Lung (tissue), 12 donors: ENCODE results near the gene CCDC57. TPM values are rescaled to one million over a fixed set of nuclear protein-coding genes. Genes with fewer than 3 reads are reported as not detected.

Source experiments
- ATAC-seq: fragments of 200-7000 bp; cut with Tn5 transposase; one replicate; pipeline ENCODE4 v1.9.1; 2020; ENCODE audit warnings: moderate number of reproducible peaks; ENCODE audit not compliant: insufficient read depth, low FRiP score
- DNase-seq, 3 donors: peaks; one replicate each; pipeline ENCODE4 v3.0.0-alpha.2; 2013 to 2017
- H3K27ac ChIP-seq, 2 donors: one replicate each; pipeline ENCODE4 v1.5.1; 2013; ENCODE audit warnings: mild to moderate bottlenecking in 2 of 2, moderate library complexity in 2 of 2, control low read depth in 1 of 2, inconsistent platforms in 1 of 2, low read depth in 1 of 2, low read length in 1 of 2
- H3K27me3 ChIP-seq, 3 donors: one replicate each; pipeline ENCODE4 v1.5.1; 2013; ENCODE audit warnings: low read length in 2 of 3; ENCODE audit not compliant: control insufficient read depth in 3 of 3, insufficient read depth in 3 of 3
- H3K36me3 ChIP-seq, 4 donors: one replicate each; pipeline ENCODE4 v1.5.1; 2013; ENCODE audit warnings: low read length in 4 of 4, mild to moderate bottlenecking in 1 of 4, moderate library complexity in 1 of 4; ENCODE audit not compliant: control insufficient read depth in 4 of 4, insufficient read depth in 4 of 4
- H3K4me1 ChIP-seq, 5 donors: one replicate each; pipeline ENCODE4 v1.5.1; 2013; ENCODE audit warnings: low read length in 5 of 5, mild to moderate bottlenecking in 2 of 5, moderate library complexity in 1 of 5; ENCODE audit not compliant: control insufficient read depth in 5 of 5, insufficient read depth in 5 of 5
- H3K4me3 ChIP-seq: one replicate; pipeline ENCODE4 v1.5.1; 2013; ENCODE audit warnings: mild to moderate bottlenecking, control low read depth, moderate library complexity
- H3K9ac ChIP-seq, 2 donors: one replicate each; pipeline ENCODE4 v1.5.1; 2013; ENCODE audit warnings: low read length in 2 of 2, control low read depth in 1 of 2; ENCODE audit not compliant: insufficient read depth in 1 of 2
- H3K9me3 ChIP-seq, 4 donors: one replicate each; pipeline ENCODE4 v1.5.1; 2013; ENCODE audit warnings: low read length in 3 of 4, mild to moderate bottlenecking in 1 of 4, moderate library complexity in 1 of 4; ENCODE audit not compliant: control insufficient read depth in 4 of 4, insufficient read depth in 3 of 4
- WGBS, 2 donors: extraction: QIAGEN DNeasy Blood & Tissue Kit; methylation state at CpG; one replicate each; pipeline ENCODE4 v1.1.7; 2013; 5-methylcytosine and 5-hydroxymethylcytosine counted together
- polyA plus RNA-seq, 2 donors: library from polyadenylated mRNA; stranded (reverse); fragments of 200-250 nt; gene quantifications; one replicate each; pipeline ENCODE4 v1.2.1, GENCODE V29; 2013
- total RNA-seq, 2 donors: library from RNA; depleted of rRNA in 1 of 2; stranded (reverse); fragments of >200 nt in 1 of 2; gene quantifications; one replicate each; pipeline ENCODE4 v1.2.1, GENCODE V29; 2014 to 2021
- TF ChIP-seq, protein P1 (sequence below): IDR thresholded peaks from 2 replicates; pipeline ENCODE4 v1.5.1; 2012; ENCODE audit warnings: mild to moderate bottlenecking; ENCODE audit errors: control extremely low read depth, extremely low read depth
- donor health status: control.
- donor health status: control.
- donor health status: Bipolar disorder and iron deficiency.
- donor health status: healthy.
- donor health status: DM: yes; HTN: yes; CAD: no.

Gene CCDC57
- total and polyA plus RNA-seq, 4 donors = 33.2 to 128 (median 74.9) TPM

DNA sequence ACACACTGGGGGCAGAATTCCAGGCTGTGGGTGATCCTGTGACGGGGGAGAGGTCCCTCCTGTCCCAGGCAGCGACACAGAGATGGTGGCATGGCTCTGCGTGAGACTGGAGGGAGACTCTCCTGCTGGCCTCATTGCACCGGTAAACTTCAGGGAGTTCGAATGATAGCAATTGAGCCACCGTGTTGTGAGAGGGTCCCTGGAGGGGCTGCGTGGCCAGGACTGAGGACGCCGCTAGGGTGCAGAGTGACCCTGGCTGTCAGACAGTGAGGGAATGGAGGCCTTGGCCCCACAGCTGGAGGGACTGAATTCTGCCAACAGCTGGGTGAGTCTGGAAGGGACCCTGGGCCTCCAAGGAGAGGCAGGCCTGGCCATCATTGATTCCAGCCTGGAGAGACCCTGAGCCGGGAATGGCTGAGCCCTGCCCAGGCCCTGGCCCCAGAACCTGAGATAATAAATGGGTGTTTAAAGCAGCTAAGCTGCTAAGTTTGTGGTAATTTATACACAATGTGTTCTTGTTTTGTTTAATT lies 32.6 kb downstream of the CCDC57 start:
- Histone ChIP-seq H3K9ac (no peak overlapping the region), H3K4me1 (no peaks in the 10 kb centered on the region), H3K9me3 (no peaks in the 10 kb centered on the region), H3K27ac (no peak overlapping the region), H3K27me3 (no peaks in the 10 kb centered on the region), H3K4me3 (no peak overlapping the region), H3K36me3 (peaks cover 8 to 34% (median 17%) of the 10 kb centered on the region in 4 donors)
- TF ChIP-seq, protein P1, sequence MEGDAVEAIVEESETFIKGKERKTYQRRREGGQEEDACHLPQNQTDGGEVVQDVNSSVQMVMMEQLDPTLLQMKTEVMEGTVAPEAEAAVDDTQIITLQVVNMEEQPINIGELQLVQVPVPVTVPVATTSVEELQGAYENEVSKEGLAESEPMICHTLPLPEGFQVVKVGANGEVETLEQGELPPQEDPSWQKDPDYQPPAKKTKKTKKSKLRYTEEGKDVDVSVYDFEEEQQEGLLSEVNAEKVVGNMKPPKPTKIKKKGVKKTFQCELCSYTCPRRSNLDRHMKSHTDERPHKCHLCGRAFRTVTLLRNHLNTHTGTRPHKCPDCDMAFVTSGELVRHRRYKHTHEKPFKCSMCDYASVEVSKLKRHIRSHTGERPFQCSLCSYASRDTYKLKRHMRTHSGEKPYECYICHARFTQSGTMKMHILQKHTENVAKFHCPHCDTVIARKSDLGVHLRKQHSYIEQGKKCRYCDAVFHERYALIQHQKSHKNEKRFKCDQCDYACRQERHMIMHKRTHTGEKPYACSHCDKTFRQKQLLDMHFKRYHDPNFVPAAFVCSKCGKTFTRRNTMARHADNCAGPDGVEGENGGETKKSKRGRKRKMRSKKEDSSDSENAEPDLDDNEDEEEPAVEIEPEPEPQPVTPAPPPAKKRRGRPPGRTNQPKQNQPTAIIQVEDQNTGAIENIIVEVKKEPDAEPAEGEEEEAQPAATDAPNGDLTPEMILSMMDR = no peak
- ATAC-seq = no peak
- WGBS, 2 donors = 95 to 96% methylated on average over 10 of the region's 10 CpGs
- no peak for DNase-seq

DNA sequence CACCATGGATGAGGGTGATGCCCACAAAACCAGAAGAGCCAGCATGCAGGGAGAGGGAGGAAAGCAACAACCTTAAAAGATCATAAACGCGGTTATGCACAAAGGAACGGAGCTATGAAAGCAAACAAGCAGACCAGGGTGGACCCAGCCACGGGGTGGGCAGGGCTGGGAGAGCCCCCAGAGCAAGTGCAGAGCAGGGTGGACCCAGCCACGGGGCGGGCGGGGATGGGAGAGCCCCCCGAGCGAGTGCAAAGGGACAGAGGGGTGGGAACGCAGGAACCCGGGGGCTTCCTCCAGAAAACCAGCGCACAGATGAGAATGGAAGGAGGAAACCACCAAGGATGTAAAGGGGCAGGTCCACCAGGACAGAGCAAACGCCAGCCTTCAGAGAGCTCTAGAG lies 33.2 kb downstream of the CCDC57 start:
- no peaks in the 10 kb centered on the region for H3K9me3 ChIP-seq
- ATAC-seq = no peak
- 93 to 95% methylated on average over 13 of the region's 13 CpGs for WGBS, 2 donors
- no peaks in the 10 kb centered on the region for H3K4me1 ChIP-seq
- H3K27ac ChIP-seq = no peak overlapping the region
- no peaks in the 10 kb centered on the region for H3K27me3 ChIP-seq
- no peak overlapping the region for H3K9ac ChIP-seq
- no peak for DNase-seq
- TF ChIP-seq, protein P1 = no peak
- no peak overlapping the region for H3K4me3 ChIP-seq
- H3K36me3 ChIP-seq = peaks cover 4 to 29% (median 16%) of the 10 kb centered on the region in 4 donors

DNA sequence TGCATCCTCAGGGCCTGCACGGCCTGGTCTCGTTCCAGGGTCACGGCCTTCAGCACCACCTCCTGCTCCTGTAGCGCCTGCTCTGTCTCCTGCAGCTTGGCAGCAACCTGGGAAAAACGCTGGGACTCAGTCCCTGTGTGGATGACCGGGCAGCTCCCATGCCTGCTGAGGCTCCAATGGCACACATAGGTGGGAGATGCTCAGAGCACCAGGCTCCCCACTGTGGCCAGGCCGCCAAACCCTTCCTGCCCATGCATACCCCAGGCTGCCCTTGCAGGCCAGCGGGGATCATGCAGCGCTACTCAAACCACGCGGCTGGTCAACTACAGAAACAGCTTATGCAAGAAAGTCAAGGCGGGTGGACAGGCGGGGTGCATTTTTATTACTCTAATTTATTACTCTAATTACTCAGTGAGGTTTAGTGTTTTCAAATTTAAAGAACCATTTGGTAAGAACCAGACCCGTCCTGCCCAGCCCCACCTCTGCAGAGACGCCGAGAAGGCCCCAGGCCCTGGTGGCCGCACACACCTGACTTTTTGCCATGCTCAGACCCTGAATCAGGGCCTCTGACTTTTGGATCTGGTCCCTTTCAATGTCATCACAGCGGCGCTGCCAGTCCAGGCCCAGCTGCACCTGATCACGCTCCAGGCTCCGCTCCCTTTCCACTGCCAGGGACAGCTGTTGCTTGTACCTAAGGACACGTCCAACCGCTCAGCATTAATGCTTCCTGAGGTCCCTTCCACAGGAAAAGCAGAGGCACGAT lies 34.0 kb downstream of the CCDC57 start:
- Histone ChIP-seq H3K27me3 (no peaks in the 10 kb centered on the region), H3K4me1 (no peaks in the 10 kb centered on the region), H3K36me3 (peaks cover 4 to 30% (median 15%) of the 10 kb centered on the region in 4 donors), H3K9me3 (no peaks in the 10 kb centered on the region), H3K9ac (no peak overlapping the region), H3K27ac (no peak overlapping the region), H3K4me3 (no peak overlapping the region)
- TF ChIP-seq, protein P1 = no peak
- 87 to 89% methylated on average over 24 of the region's 24 CpGs for WGBS, 2 donors
- ATAC-seq (no peak), DNase-seq (no peak)
